Measurements from ENCODE around the gene VSIG4. TPM values are rescaled to one million over a fixed set of nuclear protein-coding genes. Genes with fewer than 3 reads are reported as not detected.

The VSIG4 gene
- total and polyA plus RNA-seq, 2 of the 13 experiments (the other 11 are each of a cell fraction or from before 2014, with no cell fraction given): not detected

DNA sequence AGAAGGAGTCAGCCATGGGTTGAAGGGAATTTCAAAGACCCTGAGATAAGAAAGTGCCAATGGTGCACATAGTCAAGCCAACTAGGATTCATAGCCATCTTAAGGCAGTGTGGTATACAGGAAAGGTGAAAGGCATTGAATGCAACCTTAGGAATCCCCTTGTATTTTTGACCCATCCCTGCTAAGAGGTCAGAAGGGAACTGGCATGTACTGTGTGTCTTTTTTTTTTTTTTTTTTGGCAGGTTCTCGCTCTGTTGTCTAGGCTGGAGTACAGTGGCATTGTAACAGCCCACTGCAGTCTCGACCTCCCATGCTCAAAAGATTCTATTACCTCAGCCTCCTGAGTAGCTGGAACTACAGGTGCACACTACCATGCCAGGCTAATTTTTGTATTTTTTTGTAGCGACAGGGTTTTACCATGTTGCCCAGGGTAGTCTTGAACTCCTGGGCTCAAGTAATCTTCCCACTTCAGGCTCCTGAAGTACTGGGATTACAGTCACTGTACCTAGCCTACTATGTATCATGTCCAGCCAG, 40.8 kb downstream of the VSIG4 start (continued):
- TF ChIP-seq, protein P1, sequence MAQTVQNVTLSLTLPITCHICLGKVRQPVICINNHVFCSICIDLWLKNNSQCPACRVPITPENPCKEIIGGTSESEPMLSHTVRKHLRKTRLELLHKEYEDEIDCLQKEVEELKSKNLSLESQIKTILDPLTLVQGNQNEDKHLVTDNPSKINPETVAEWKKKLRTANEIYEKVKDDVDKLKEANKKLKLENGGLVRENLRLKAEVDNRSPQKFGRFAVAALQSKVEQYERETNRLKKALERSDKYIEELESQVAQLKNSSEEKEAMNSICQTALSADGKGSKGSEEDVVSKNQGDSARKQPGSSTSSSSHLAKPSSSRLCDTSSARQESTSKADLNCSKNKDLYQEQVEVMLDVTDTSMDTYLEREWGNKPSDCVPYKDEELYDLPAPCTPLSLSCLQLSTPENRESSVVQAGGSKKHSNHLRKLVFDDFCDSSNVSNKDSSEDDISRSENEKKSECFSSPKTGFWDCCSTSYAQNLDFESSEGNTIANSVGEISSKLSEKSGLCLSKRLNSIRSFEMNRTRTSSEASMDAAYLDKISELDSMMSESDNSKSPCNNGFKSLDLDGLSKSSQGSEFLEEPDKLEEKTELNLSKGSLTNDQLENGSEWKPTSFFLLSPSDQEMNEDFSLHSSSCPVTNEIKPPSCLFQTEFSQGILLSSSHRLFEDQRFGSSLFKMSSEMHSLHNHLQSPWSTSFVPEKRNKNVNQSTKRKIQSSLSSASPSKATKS (CRISPR knock-in tag; IDR thresholded peaks at IDR 0.05): no peak

DNA sequence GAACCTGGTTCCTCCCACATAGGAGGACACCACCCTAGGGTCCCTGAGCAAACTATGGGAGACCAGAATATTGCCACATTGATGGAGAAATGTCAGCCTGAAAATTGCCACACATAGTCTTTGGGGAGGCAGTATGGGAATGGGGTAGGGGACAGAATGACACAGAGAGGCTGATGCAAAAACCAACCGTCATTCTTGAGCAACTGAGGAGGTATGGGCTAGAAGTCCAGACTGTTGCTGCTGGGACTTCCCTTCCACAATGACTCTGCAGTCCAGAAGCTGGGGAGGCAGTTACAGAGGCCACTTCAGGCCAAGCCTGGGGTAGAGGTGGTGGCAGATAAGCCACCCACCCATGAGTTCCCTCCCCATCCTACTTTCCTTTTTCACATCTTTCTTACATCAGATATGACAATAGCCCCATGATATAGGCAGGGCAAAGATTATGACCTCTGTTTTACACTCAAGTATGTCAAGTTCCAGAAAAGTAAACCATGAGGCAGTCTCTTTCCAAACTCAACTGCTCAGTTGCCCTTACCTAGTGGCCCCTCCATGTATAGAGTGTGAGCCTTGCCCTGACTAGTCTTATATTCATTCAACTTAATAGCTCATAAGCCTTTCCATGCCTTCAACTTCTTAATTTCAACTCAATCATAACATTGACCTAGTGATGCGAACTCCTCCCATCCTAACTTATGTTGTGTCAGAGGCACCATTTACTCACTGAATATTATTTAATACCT, 41.7 kb downstream of the VSIG4 start:
- Histone ChIP-seq H3K4me2 (ENCODE audit: low read depth, low read length) (no peak overlapping the region), H3K36me3 (replicated peaks in 1 of 2; ENCODE audit: control insufficient read depth in 1 of 2, insufficient read depth in 2 of 2, low read length in 2 of 2) (no peaks in the 10 kb centered on the region), H2AFZ (ENCODE audit: low read length) (no peak overlapping the region), H3K27ac (ENCODE audit: extremely low read length, insufficient read depth, low read length) (no peak overlapping the region), H3K27me3 (ENCODE audit: control insufficient read depth in 1 of 2, insufficient read depth in 2 of 2, low read length in 2 of 2) (no peaks in the 10 kb centered on the region), H4K20me1 (ENCODE audit: insufficient read depth, low read length) (no peaks in the 10 kb centered on the region), H3K9ac (ENCODE audit: insufficient read depth, low read depth, low read length) (no peak overlapping the region), H3K4me3 (replicated peaks in 1 of 3; ENCODE audit: insufficient read depth in 1 of 3, low read depth in 2 of 3, low read length in 3 of 3) (no peak overlapping the region), H3K9me3 (ENCODE audit: low read length) (no peaks in the 10 kb centered on the region), H3K79me2 (ENCODE audit: insufficient read depth, low read length) (no peaks in the 10 kb centered on the region), H3K4me1 (ENCODE audit: insufficient read depth, low read length) (no peaks in the 10 kb centered on the region)
- WGBS (ENCODE audit: low lambda C conversion rate): 27% methylated on average over 2 of the region's 2 CpGs
- intact Hi-C loops (cut with micrococcal nuclease; ENCODE audit: unreplicated experiment): no loop called here
- DNase-seq (ENCODE audit: low spot score) (no peak), FAIRE-seq (no peak), ATAC-seq (no peak)
- ChIA-PET CTCF (ENCODE audit: low intra/inter-chr PET ratio, low total read pairs) (no interaction called here), POLR2A (no interaction called here)
- in situ Hi-C loops (cut with HindIII; ENCODE audit: extremely low pct_ligation_motif_present, low pct_unique_long_range_greater_than_20kb): no loop called here
- BruUV-seq (replicated peaks): no TSS peak
- TF ChIP-seq, protein P2, sequence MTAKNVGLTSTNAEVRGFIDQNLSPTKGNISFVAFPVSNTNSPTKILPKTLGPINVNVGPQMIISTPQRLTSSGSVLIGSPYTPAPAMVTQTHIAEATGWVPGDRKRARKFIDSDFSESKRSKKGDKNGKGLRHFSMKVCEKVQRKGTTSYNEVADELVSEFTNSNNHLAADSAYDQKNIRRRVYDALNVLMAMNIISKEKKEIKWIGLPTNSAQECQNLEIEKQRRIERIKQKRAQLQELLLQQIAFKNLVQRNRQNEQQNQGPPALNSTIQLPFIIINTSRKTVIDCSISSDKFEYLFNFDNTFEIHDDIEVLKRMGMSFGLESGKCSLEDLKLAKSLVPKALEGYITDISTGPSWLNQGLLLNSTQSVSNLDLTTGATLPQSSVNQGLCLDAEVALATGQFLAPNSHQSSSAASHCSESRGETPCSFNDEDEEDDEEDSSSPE (CRISPR knock-in tag; IDR thresholded peaks at IDR 0.05): no peak
- TF ChIP-seq ZNF253 (CRISPR knock-in tag; IDR thresholded peaks at IDR 0.05; ENCODE audit: borderline replicate concordance) (no peak), ZNF34 (CRISPR knock-in tag; IDR thresholded peaks at IDR 0.05; ENCODE audit: borderline replicate concordance) (no peak), ZNF83 (CRISPR knock-in tag; IDR thresholded peaks at IDR 0.05; ENCODE audit: borderline replicate concordance) (no peak), ZNF605 (CRISPR knock-in tag; IDR thresholded peaks at IDR 0.05) (no peak)
- TF ChIP-seq, protein P3, sequence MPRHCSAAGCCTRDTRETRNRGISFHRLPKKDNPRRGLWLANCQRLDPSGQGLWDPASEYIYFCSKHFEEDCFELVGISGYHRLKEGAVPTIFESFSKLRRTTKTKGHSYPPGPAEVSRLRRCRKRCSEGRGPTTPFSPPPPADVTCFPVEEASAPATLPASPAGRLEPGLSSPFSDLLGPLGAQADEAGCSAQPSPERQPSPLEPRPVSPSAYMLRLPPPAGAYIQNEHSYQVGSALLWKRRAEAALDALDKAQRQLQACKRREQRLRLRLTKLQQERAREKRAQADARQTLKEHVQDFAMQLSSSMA (CRISPR knock-in tag; IDR thresholded peaks at IDR 0.05): no peak
- TF ChIP-seq, protein P4, sequence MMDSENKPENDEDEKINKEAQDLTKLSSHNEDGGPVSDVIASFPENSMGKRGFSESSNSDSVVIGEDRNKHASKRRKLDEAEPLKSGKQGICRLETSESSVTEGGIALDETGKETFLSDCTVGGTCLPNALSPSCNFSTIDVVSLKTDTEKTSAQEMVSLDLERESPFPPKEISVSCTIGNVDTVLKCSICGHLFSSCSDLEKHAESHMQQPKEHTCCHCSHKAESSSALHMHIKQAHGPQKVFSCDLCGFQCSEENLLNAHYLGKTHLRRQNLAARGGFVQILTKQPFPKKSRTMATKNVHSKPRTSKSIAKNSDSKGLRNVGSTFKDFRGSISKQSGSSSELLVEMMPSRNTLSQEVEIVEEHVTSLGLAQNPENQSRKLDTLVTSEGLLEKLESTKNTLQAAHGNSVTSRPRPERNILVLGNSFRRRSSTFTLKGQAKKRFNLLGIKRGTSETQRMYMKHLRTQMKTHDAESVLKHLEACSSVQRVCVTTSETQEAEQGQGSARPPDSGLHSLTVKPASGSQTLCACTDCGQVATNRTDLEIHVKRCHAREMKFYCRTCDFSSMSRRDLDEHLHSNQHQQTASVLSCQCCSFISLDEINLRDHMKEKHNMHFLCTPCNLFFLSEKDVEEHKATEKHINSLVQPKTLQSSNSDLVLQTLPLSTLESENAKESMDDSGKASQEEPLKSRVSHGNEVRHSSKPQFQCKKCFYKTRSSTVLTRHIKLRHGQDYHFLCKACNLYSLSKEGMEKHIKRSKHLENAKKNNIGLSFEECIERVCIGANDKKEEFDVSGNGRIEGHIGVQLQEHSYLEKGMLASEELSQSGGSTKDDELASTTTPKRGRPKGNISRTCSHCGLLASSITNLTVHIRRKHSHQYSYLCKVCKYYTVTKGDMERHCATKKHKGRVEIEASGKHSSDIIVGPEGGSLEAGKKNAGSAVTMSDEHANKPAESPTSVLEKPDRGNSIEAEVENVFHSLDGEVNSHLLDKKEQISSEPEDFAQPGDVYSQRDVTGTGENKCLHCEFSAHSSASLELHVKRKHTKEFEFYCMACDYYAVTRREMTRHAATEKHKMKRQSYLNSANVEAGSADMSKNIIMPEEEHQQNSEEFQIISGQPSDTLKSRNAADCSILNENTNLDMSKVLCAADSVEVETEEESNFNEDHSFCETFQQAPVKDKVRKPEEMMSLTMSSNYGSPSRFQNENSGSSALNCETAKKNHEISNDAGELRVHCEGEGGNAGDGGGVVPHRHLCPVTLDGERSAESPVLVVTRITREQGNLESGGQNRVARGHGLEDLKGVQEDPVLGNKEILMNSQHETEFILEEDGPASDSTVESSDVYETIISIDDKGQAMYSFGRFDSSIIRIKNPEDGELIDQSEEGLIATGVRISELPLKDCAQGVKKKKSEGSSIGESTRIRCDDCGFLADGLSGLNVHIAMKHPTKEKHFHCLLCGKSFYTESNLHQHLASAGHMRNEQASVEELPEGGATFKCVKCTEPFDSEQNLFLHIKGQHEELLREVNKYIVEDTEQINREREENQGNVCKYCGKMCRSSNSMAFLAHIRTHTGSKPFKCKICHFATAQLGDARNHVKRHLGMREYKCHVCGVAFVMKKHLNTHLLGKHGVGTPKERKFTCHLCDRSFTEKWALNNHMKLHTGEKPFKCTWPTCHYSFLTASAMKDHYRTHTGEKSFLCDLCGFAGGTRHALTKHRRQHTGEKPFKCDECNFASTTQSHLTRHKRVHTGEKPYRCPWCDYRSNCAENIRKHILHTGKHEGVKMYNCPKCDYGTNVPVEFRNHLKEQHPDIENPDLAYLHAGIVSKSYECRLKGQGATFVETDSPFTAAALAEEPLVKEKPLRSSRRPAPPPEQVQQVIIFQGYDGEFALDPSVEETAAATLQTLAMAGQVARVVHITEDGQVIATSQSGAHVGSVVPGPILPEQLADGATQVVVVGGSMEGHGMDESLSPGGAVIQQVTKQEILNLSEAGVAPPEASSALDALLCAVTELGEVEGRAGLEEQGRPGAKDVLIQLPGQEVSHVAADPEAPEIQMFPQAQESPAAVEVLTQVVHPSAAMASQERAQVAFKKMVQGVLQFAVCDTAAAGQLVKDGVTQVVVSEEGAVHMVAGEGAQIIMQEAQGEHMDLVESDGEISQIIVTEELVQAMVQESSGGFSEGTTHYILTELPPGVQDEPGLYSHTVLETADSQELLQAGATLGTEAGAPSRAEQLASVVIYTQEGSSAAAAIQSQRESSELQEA (CRISPR knock-in tag; IDR thresholded peaks at IDR 0.05; ENCODE audit: not compliant biosample characterization): no peak

All from HepG2 (cell line).